Bronchial epithelial cell (primary cell): ENCODE data around the gene FGF2. TPM values are rescaled to one million over a fixed set of nuclear protein-coding genes. Genes with fewer than 3 reads are reported as not detected.

Experiments
- DNase-seq: peaks from one replicate; pipeline ENCODE4 v3.0.0-alpha.2; 2010; ENCODE audit warnings: low read depth
- FAIRE-seq: peaks from 2 replicates; lab custom pipeline; 2011; peaks lifted over from hg19 to GRCh38; lab: Jason Lieb, UNC
- H3K27me3 ChIP-seq: 2 replicates; pipeline ENCODE4 v1.5.1; 2011; ENCODE audit warnings: low read length; ENCODE audit not compliant: control insufficient read depth, insufficient read depth
- H3K36me3 ChIP-seq: 2 replicates; pipeline ENCODE4 v1.5.1; 2011; ENCODE audit warnings: low read length; ENCODE audit not compliant: control insufficient read depth, insufficient read depth
- H3K4me3 ChIP-seq: 2 replicates; pipeline ENCODE4 v1.5.1; 2011; ENCODE audit warnings: mild to moderate bottlenecking, low read depth, low read length, control low read depth
- CTCF ChIP-seq: IDR thresholded peaks from 2 replicates; pipeline ENCODE4 v1.5.1; 2011; ENCODE audit warnings: mild to moderate bottlenecking, moderate library complexity, low read length, control low read depth, inconsistent platforms; ENCODE audit not compliant: insufficient read depth, severe bottlenecking
- total RNA-seq: library from RNA; depleted of rRNA; stranded (reverse); fragments of >200 nt; gene quantifications from 2 replicates; pipeline ENCODE4 v1.2.1, GENCODE V29; 2014

The FGF2 gene
- total RNA-seq, 1 donor from 2014 or later = 9.2 TPM

GRCh38 chr4:122873146-122873545 lies 46.5 kb downstream of the FGF2 start:
- no peak for TF ChIP-seq CTCF
- H3K36me3 ChIP-seq = no peaks in the 10 kb centered on the region
- no peak for DNase-seq
- no peak overlapping the region for H3K4me3 ChIP-seq
- no peak for FAIRE-seq
- H3K27me3 ChIP-seq = no peaks in the 10 kb centered on the region

GRCh38 chr4:122873821-122874593 lies 47.4 kb downstream of the FGF2 start:
- DNase-seq (peak; percentile 94), FAIRE-seq (no peak)
- Histone ChIP-seq H3K36me3 (no peaks in the 10 kb centered on the region), H3K27me3 (no peaks in the 10 kb centered on the region), H3K4me3 (no peak overlapping the region)
- no peak for TF ChIP-seq CTCF

GRCh38 chr4:122875949-122876348 lies 49.3 kb downstream of the FGF2 start:
- H3K4me3 ChIP-seq = no peak overlapping the region
- no peaks in the 10 kb centered on the region for H3K27me3 ChIP-seq
- no peaks in the 10 kb centered on the region for H3K36me3 ChIP-seq
- DNase-seq (no peak), FAIRE-seq (no peak)
- TF ChIP-seq CTCF = no peak

- no peak for TF ChIP-seq CTCF
- DNase-seq = no peak
- Histone ChIP-seq H3K4me3 (no peak overlapping the region), H3K27me3 (no peaks in the 10 kb centered on the region), H3K36me3 (no peaks in the 10 kb centered on the region)
- no peak for FAIRE-seq
Measured at GRCh38 chr4:122876456-122876855, 49.8 kb downstream of the FGF2 start.

- Histone ChIP-seq H3K36me3 (no peaks in the 10 kb centered on the region), H3K27me3 (no peaks in the 10 kb centered on the region), H3K4me3 (no peak overlapping the region)
- no peak for FAIRE-seq
- no peak for TF ChIP-seq CTCF
- DNase-seq = no peak
Measured at GRCh38 chr4:122879001-122879400, 52.4 kb downstream of the FGF2 start.
